ENCODE data around the gene HOXC6. TPM values are rescaled to one million over a fixed set of nuclear protein-coding genes. Genes with fewer than 3 reads are reported as not detected.
A peak's percentile ranks its signal among the peaks of the same experiment; 100 is the strongest.

The HOXC6 gene
- total and polyA plus RNA-seq, 10 of the 15 experiments (the other 5 are each of a cell fraction or from before 2014, with no cell fraction given): 0.02 to 0.55 (median 0.45) TPM; not detected in 4

DNA sequence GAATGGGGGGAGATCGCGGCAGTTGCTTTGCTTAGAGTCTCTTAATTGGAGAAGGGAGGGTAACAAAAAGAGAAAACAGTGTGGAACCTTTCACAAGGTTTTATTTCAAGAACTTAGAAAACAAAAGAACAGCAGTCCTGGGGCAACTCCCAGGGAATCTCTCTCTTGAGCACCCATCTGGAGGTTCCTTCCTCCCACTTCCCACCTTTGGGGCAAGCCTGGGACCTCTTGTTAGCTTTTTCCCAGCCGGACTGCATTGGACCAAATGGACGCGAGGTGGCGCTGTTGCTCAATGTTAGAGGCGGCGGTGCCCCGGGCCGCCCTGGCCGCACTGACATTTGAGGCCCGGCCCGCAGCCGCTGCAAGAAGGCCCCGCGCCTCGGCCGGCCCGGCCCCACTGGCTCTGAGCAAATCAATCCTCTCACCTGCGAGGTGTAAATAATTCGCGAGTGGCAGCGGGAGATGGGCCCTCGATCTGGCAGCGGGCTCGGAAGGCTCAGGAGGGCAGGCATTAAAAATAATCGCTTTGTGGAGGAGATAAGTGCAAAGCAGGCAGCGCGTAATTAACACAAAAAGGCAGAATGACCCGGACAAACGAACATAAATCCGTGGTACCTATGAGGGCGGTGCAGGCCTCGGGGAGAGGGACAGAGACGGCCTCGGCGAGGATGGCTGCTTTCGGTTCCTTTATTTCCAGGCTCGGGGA, 22.2 kb upstream of the HOXC6 start (continued):
- TF ChIP-seq, protein P1, sequence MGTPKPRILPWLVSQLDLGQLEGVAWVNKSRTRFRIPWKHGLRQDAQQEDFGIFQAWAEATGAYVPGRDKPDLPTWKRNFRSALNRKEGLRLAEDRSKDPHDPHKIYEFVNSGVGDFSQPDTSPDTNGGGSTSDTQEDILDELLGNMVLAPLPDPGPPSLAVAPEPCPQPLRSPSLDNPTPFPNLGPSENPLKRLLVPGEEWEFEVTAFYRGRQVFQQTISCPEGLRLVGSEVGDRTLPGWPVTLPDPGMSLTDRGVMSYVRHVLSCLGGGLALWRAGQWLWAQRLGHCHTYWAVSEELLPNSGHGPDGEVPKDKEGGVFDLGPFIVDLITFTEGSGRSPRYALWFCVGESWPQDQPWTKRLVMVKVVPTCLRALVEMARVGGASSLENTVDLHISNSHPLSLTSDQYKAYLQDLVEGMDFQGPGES (IDR thresholded peaks at IDR 0.05): 0 out of 2 replicates have a peak, but pooled peaks have one; percentile 50
- TF ChIP-seq SMARCA5 (IDR thresholded peaks at IDR 0.05) (peak; percentile 81; the same call in 1 of the 2 replicates), SPI1 (IDR thresholded peaks at IDR 0.05; ENCODE audit: borderline replicate concordance, insufficient read depth, low read depth, low read length) (peak; percentile 72; the same call in 1 of the 2 replicates), CTCF (IDR thresholded peaks at IDR 0.05 in 2 of 3, conservative IDR thresholded peaks at IDR 0.05 in 1 of 3; ENCODE audit: control insufficient read depth in 2 of 3, extremely low read depth in 1 of 3, insufficient read depth in 1 of 3, low read depth in 3 of 3, low read length in 3 of 3) (peak; percentile 74 to 93 (median 84)), SMC3 (IDR thresholded peaks at IDR 0.05; ENCODE audit: borderline replicate concordance, low read length) (peak; percentile 93), CREB1 (IDR thresholded peaks at IDR 0.05; ENCODE audit: low read depth) (0 out of 2 replicates have a peak, but pooled peaks have one; percentile 14), BMI1 (IDR thresholded peaks at IDR 0.05; ENCODE audit: borderline replicate concordance) (peak; percentile 63), NR2C2 (IDR thresholded peaks at IDR 0.05; ENCODE audit: borderline replicate concordance, control insufficient read depth, insufficient read length, low read depth) (no peak), IKZF1 (conservative IDR thresholded peaks at IDR 0.05) (peak; percentile 51), ZNF24 (IDR thresholded peaks at IDR 0.05) (no peak), IKZF2 (IDR thresholded peaks at IDR 0.05) (peak; percentile 29 to 50; a peak in 2 of 4 replicates), RB1 (IDR thresholded peaks at IDR 0.05; ENCODE audit: borderline replicate concordance) (peak; percentile 88; the same call in 1 of the 2 replicates), EZH2 (IDR thresholded peaks at IDR 0.05; ENCODE audit: borderline replicate concordance, control insufficient read depth, low read depth, low read length) (0 out of 2 replicates have a peak, but pooled peaks have one; percentile 64), DPF2 (IDR thresholded peaks at IDR 0.05) (peak; percentile 68; the same call in 1 of the 2 replicates)
- TF ChIP-seq, protein P2, sequence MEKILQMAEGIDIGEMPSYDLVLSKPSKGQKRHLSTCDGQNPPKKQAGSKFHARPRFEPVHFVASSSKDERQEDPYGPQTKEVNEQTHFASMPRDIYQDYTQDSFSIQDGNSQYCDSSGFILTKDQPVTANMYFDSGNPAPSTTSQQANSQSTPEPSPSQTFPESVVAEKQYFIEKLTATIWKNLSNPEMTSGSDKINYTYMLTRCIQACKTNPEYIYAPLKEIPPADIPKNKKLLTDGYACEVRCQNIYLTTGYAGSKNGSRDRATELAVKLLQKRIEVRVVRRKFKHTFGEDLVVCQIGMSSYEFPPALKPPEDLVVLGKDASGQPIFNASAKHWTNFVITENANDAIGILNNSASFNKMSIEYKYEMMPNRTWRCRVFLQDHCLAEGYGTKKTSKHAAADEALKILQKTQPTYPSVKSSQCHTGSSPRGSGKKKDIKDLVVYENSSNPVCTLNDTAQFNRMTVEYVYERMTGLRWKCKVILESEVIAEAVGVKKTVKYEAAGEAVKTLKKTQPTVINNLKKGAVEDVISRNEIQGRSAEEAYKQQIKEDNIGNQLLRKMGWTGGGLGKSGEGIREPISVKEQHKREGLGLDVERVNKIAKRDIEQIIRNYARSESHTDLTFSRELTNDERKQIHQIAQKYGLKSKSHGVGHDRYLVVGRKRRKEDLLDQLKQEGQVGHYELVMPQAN (conservative IDR thresholded peaks at IDR 0.05): 0 out of 2 replicates have a peak, but pooled peaks have one; percentile 25
- TF ChIP-seq, protein P3, sequence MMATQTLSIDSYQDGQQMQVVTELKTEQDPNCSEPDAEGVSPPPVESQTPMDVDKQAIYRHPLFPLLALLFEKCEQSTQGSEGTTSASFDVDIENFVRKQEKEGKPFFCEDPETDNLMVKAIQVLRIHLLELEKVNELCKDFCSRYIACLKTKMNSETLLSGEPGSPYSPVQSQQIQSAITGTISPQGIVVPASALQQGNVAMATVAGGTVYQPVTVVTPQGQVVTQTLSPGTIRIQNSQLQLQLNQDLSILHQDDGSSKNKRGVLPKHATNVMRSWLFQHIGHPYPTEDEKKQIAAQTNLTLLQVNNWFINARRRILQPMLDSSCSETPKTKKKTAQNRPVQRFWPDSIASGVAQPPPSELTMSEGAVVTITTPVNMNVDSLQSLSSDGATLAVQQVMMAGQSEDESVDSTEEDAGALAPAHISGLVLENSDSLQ (IDR thresholded peaks at IDR 0.05): peak; percentile 46
- TF ChIP-seq, protein P4, sequence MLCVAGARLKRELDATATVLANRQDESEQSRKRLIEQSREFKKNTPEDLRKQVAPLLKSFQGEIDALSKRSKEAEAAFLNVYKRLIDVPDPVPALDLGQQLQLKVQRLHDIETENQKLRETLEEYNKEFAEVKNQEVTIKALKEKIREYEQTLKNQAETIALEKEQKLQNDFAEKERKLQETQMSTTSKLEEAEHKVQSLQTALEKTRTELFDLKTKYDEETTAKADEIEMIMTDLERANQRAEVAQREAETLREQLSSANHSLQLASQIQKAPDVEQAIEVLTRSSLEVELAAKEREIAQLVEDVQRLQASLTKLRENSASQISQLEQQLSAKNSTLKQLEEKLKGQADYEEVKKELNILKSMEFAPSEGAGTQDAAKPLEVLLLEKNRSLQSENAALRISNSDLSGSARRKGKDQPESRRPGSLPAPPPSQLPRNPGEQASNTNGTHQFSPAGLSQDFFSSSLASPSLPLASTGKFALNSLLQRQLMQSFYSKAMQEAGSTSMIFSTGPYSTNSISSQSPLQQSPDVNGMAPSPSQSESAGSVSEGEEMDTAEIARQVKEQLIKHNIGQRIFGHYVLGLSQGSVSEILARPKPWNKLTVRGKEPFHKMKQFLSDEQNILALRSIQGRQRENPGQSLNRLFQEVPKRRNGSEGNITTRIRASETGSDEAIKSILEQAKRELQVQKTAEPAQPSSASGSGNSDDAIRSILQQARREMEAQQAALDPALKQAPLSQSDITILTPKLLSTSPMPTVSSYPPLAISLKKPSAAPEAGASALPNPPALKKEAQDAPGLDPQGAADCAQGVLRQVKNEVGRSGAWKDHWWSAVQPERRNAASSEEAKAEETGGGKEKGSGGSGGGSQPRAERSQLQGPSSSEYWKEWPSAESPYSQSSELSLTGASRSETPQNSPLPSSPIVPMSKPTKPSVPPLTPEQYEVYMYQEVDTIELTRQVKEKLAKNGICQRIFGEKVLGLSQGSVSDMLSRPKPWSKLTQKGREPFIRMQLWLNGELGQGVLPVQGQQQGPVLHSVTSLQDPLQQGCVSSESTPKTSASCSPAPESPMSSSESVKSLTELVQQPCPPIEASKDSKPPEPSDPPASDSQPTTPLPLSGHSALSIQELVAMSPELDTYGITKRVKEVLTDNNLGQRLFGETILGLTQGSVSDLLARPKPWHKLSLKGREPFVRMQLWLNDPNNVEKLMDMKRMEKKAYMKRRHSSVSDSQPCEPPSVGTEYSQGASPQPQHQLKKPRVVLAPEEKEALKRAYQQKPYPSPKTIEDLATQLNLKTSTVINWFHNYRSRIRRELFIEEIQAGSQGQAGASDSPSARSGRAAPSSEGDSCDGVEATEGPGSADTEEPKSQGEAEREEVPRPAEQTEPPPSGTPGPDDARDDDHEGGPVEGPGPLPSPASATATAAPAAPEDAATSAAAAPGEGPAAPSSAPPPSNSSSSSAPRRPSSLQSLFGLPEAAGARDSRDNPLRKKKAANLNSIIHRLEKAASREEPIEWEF (IDR thresholded peaks at IDR 0.05; ENCODE audit: insufficient replicate concordance, low read depth, low read length): peak; percentile 34

All from GM12878 (cell line).